Activated T-helper 17 cell treated with anti-CD3 and anti-CD28 coated beads, Interleukin-2, amount 50 U/mL, for 72 hours (primary cell): ENCODE measurements around the gene DACH1. TPM values are rescaled to one million over a fixed set of nuclear protein-coding genes. Genes with fewer than 3 reads are reported as not detected.
A peak's percentile ranks its signal among the peaks of the same experiment; 100 is the strongest.
"Not testable (repeated sequence)": the region's sequence is repeated elsewhere in the genome, so short reads cannot be mapped to it uniquely, and the experiment has no call there.

ENCODE experiments used
- ATAC-seq: fragments of 150-1000 bp; cut with Tn5 transposase; replicated peaks from 2 replicates; pipeline ENCODE4 v1.10.0; 2021; ENCODE audit warnings: mild to moderate bottlenecking, moderate library complexity
- H3K27ac Mint-ChIP-seq: one replicate; pipeline ENCODE4 v1.8.0; 2022; ENCODE audit warnings: mixed read lengths
- H3K27me3 Mint-ChIP-seq: one replicate; pipeline ENCODE4 v1.8.0; 2022; ENCODE audit warnings: mixed read lengths
- H3K36me3 Mint-ChIP-seq: one replicate; pipeline ENCODE4 v1.8.0; 2022; ENCODE audit warnings: low read depth, mild to moderate bottlenecking, mixed read lengths
- H3K4me1 Mint-ChIP-seq: one replicate; pipeline ENCODE4 v1.8.0; 2022; ENCODE audit warnings: mixed read lengths
- H3K4me3 Mint-ChIP-seq: one replicate; pipeline ENCODE4 v1.8.0; 2022; ENCODE audit warnings: mild to moderate bottlenecking, mixed read lengths
- H3K9me3 Mint-ChIP-seq: one replicate; pipeline ENCODE4 v1.8.0; 2022; ENCODE audit warnings: mixed read lengths
- total RNA-seq, 2 donors: library from RNA; stranded (reverse); gene quantifications; one replicate each; pipeline ENCODE4 v1.2.3, GENCODE V29; 2022

The DACH1 gene
- total RNA-seq = not detected

DNA sequence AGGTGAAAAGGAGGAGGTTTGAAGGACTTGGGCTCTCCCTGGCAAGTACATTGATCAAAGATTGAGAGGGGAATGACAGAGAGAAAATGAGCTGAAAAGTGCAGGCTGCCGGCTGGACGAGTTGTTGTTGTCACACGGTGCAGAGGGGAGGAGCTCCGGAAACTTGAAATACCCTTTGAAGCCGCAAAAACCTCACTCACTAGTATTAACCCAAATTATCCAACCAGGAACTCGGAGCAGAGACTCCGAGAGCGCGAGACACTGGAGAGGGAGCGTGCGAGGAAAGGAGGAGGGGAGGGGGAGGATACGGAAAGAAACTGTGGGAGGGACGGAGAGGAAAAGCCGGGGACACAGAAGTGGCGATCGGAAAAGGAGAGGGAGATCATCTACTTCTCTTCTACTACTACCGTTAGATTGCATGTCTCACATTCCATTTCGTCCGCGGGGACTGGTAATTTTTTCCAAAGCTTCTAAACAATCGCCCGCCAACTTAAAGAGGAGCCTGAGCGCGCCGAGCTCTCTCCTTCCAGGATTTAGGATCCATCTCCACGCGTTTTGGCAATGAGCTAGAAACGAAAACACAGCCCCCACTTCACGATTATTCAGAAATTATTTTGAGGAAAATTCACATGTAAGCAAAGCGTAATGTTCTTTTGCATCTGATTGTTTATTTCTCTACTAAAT lies at the start of gene DACH1:
Gene DACH1, minus strand, starts transcription at position 74 of the 684 bp plus-strand sequence.
- H3K4me3 Mint-ChIP-seq = peak within 1 kb of the TSS; percentile 5
- peaks cover 40% of the 10 kb centered on the region for H3K27me3 Mint-ChIP-seq
- no peaks in the 10 kb centered on the region for H3K36me3 Mint-ChIP-seq
- H3K27ac Mint-ChIP-seq = no peak within 1 kb of the TSS
- no peak for ATAC-seq
- no peaks in the 10 kb centered on the region for H3K9me3 Mint-ChIP-seq
- H3K4me1 Mint-ChIP-seq = no peaks in the 10 kb centered on the region

DNA sequence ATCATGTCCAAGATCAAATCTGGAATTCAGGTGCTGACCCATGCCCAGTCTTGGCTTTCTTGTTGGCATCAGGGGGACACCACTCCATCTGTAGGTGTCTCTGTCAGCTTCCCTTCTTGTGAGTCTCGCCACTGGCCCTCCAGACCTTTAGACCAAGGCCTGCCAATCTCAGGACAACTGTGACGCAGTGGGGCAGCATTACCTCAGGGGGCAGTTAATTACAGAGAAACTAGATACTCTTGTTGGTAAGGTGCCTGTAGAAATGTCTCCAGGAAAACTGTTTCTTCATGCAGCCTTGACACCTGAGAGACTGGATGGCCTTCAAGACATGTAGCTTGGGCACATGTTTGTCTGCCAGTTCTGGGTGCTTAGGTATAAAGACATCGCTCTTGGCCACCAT lies 46.7 kb upstream of the DACH1 start:
- no peak for ATAC-seq
- no peaks in the 10 kb centered on the region for H3K36me3 Mint-ChIP-seq
- H3K9me3 Mint-ChIP-seq = peaks cover 3% of the 10 kb centered on the region
- no peak overlapping the region for H3K4me3 Mint-ChIP-seq
- no peaks in the 10 kb centered on the region for H3K27me3 Mint-ChIP-seq
- no peaks in the 10 kb centered on the region for H3K4me1 Mint-ChIP-seq
- no peak overlapping the region for H3K27ac Mint-ChIP-seq

DNA sequence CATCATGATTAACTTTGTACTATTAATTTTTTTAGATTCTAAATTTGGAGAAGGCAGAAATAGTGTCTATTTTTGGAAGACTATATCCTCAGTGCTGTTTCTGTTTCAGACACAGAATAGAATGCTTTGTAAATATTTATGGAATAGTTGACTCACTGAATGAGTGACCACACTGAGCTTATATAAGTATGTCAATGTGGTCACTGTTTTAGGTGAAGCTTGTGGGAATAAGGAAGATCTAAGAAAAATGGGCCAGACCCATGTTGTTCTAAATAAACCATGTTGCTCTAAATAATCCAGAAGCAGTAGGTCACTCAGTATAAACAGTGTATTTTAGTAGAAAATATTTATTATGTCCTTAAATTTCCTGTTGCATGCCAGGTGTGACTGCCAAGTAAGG lies 45.5 kb upstream of the DACH1 start:
- no peak overlapping the region for H3K4me3 Mint-ChIP-seq
- H3K27me3 Mint-ChIP-seq = no peaks in the 10 kb centered on the region
- H3K36me3 Mint-ChIP-seq = no peaks in the 10 kb centered on the region
- H3K4me1 Mint-ChIP-seq = no peaks in the 10 kb centered on the region
- no peak for ATAC-seq
- H3K9me3 Mint-ChIP-seq = peaks cover 3% of the 10 kb centered on the region
- H3K27ac Mint-ChIP-seq = no peak overlapping the region

DNA sequence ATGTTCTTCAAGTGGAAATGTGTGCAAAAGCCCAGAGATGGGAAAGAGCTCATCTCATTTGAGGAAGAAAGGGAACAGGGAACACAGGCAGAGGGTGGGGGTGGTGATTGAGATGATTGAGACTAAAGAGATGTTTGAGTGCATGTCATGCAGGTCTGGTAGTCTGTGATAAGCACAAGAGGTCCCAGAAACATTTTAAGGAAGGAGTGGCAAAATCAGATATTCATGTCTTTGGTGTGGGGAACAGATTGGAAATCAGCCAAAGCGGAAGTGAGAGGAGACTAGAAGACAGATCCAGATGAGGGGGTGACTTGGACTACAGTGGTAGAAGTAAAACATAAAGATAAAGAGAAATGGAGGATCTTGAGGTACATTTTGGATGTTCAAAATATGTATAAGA lies 39.4 kb upstream of the DACH1 start:
- H3K4me1 Mint-ChIP-seq = no peaks in the 10 kb centered on the region
- no peaks in the 10 kb centered on the region for H3K27me3 Mint-ChIP-seq

DNA sequence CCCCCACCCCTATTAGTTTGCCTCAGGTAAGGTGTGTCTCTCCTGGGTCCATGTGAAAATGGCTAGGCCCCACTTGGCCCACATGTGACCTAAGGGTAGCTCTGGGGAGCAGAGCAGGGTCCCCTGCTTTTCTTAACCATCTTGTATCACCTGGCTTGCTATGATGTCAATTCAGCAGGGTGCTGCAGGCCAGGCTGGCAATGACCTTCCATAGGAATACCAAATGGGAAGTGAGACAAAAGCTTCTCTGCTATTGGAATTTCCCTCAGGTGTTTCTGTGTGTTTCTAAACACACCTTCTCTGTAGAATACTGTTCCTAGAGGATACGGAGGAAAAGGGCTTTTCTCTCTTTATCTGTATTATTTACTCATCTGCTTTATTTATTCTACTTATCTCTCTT lies 35.7 kb upstream of the DACH1 start:
- H3K36me3 Mint-ChIP-seq = no peaks in the 10 kb centered on the region
- H3K4me3 Mint-ChIP-seq = no peak overlapping the region
- no peak for ATAC-seq

More for the DNA sequence above, 39.4 kb upstream of the DACH1 start:
- no peak for ATAC-seq
- Mint-ChIP-seq H3K9me3 (no peaks in the 10 kb centered on the region), H3K36me3 (no peaks in the 10 kb centered on the region), H3K27ac (no peak overlapping the region), H3K4me3 (no peak overlapping the region)

DNA sequence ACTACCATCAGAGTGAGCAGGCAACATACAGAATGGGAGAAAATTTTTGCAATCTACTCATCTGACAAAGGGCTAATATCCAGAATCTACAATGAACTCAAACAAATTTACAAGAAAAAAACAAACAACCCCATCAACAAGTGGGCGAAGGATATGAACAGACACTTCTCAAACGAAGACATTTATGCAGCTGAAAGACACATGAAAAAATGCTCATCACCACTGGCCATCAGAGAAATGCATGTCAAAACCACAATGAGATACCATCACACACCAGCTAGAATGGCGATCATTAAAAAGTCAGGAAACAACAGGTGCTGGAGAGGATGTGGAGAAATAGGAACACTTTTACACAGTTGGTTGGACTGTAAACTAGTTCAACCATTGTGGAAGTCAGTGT lies 26.5 kb upstream of the DACH1 start:
- H3K27ac Mint-ChIP-seq, H3K4me3 Mint-ChIP-seq, H3K27me3 Mint-ChIP-seq, H3K36me3 Mint-ChIP-seq, ATAC-seq, H3K9me3 Mint-ChIP-seq, H3K4me1 Mint-ChIP-seq: not testable (repeated sequence)

More for the DNA sequence above, 35.7 kb upstream of the DACH1 start:
- Mint-ChIP-seq H3K27me3 (no peaks in the 10 kb centered on the region), H3K4me1 (no peaks in the 10 kb centered on the region), H3K9me3 (no peaks in the 10 kb centered on the region), H3K27ac (no peak overlapping the region)

DNA sequence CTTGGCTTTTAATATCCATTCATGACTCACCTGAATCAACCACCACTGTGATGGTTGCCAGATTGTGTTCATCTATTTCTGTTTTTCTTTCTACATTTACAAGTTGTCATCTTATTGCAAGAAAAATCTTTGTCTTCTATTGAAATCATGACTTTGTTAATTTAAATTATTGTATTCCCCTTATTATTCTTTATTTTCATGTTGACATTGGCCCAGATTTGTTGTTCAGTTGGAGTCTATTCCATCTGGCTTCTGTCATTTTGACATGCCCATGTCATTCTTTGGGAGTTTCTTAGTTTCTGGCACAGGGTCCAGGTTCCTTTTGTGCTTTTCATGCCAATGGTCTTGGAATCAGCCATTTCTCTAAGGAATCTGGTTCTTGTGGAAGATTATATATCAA lies 19.9 kb upstream of the DACH1 start:
- no peak for ATAC-seq
- H3K4me3 Mint-ChIP-seq = no peak overlapping the region
- H3K9me3 Mint-ChIP-seq = peaks cover 4% of the 10 kb centered on the region
- no peaks in the 10 kb centered on the region for H3K36me3 Mint-ChIP-seq
- no peaks in the 10 kb centered on the region for H3K27me3 Mint-ChIP-seq
- no peaks in the 10 kb centered on the region for H3K4me1 Mint-ChIP-seq
- no peak overlapping the region for H3K27ac Mint-ChIP-seq

DNA sequence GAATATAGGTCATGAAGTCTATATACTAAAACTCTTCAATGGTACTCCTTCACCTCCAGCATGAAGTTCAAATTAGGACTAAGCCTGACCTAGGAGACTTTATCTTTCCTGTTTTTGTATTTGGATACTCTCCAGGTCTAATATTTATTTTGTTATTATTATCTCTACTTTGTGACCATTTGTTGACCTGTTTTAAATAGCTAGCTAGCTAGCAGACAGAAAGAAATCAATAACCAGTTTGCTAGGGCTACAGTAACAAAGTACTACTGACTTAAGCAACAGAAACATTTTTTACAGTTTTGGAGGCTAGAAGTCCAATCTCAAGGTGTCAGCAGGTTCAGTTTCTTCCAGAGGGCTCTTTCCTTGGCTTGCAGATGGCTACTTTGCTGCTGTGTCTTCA lies 15.1 kb upstream of the DACH1 start:
- Mint-ChIP-seq H3K4me3 (no peak overlapping the region), H3K27ac (no peak overlapping the region), H3K27me3 (no peaks in the 10 kb centered on the region), H3K9me3 (peaks cover 7% of the 10 kb centered on the region), H3K4me1 (no peaks in the 10 kb centered on the region), H3K36me3 (no peaks in the 10 kb centered on the region)
- ATAC-seq = no peak

DNA sequence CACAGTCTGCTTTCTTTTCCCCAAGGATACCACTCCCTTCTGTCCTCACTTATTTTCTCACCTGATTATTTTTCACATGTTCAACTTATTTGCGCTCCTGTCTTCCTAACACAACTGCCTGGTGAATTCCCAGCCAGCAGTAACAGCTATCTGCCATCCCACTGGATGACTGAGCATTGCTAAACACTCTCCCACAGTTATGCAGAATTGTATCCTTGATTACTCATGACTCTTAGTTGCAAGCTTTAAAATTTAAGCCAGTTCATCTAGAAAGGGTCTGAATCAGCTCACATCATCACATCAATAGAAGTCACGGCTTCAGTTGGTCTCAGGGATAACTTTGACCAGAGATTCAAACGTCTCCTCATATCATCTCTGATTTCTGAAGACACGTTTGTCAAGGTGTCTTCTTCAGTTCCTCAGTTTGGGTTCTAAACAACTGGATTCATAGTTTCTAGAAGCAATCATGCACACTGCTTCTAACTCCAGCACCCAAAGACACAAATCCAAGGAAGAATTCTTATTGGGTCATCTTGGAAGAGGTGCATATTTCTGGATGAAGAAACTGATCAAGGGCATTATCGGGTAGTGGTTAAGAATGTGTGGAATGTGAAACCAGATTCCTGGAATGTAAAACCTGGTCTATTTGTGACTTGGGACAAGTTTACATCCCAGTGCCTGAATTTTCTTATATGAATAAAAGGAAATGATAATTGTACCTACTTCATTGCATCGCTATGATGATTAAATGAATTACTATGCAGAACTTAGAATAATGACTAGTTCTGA lies 13.9 kb upstream of the DACH1 start:
- no peak overlapping the region for H3K27ac Mint-ChIP-seq
- H3K36me3 Mint-ChIP-seq = no peaks in the 10 kb centered on the region
- ATAC-seq = no peak
- peaks cover 8% of the 10 kb centered on the region for H3K9me3 Mint-ChIP-seq
- peaks cover 5% of the 10 kb centered on the region for H3K27me3 Mint-ChIP-seq
- H3K4me1 Mint-ChIP-seq = no peaks in the 10 kb centered on the region
- no peak overlapping the region for H3K4me3 Mint-ChIP-seq

DNA sequence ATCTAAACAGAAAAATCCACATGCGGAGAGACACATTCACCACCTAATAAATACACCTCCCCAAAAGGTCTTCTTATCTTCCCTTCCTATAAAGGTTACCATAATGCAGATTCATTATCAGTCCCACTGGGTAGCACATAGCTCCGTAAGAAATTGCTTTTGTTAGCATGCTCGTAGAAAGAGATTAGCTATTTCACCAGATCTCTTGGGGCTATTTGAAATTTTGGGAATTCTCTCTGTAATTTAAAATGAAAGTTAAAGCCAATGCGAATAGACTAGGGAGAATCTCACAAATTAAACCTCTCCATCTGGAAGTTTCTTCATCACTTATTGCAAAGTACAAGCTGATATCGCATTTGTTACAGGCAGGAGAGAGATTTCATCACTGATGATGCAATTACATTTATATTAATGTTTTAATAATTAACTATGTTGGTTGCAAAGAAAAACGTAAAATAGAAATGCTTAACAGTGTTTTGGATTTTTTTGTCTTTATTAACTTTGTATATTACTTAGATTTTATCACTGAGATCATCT lies 12.9 kb upstream of the DACH1 start:
- H3K27ac Mint-ChIP-seq = no peak overlapping the region

DNA sequence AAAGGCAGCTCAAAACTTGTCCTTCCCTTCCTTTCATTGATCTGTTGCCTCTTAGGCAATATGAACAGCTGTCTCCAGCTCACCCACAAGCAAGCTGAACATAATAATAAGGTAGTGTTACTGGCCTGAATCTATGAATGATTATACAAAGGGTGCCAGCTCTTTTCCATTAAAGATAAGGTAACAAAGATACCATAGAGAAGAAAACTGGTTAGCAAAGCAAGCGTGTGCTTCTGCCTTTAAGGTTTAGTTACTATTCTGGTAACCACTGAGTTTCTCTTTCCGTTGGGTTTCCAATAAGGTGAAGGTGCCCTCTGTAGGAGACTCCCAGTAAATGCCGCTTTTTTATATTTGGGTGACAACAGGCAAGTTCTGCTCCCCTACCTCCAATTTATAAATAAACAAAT lies 12.1 kb upstream of the DACH1 start:
- no peak for ATAC-seq
- no peak overlapping the region for H3K27ac Mint-ChIP-seq

More for the DNA sequence above, 12.9 kb upstream of the DACH1 start:
- no peak for ATAC-seq
- Mint-ChIP-seq H3K4me3 (no peak overlapping the region), H3K36me3 (no peaks in the 10 kb centered on the region), H3K27me3 (peaks cover 5% of the 10 kb centered on the region), H3K9me3 (peaks cover 8% of the 10 kb centered on the region), H3K4me1 (no peaks in the 10 kb centered on the region)

DNA sequence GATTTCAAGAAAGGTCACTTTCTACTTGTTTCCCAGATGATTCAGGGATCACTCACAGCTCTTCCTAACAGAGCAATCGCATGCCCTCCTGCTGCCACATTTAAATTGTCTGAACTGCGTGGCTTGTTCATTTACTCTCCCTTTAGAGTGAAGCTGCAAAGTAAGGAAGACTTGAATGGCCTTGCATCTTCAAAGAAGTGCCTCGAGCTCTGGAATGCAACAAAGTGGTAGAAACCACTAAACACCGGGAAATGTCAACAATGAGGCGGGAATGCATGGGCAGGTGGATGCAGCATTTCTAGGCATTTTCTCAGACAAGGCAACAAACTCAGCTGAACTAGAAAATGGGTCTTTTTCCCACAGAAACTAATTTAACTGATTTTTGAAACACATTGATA lies 10.3 kb upstream of the DACH1 start:
- no peak overlapping the region for H3K4me3 Mint-ChIP-seq
- H3K36me3 Mint-ChIP-seq = no peaks in the 10 kb centered on the region
- H3K4me1 Mint-ChIP-seq = no peaks in the 10 kb centered on the region
- peaks cover 5% of the 10 kb centered on the region for H3K27me3 Mint-ChIP-seq
- peaks cover 4% of the 10 kb centered on the region for H3K9me3 Mint-ChIP-seq
- no peak for ATAC-seq
- no peak overlapping the region for H3K27ac Mint-ChIP-seq

More for the DNA sequence above, 12.1 kb upstream of the DACH1 start:
- H3K9me3 Mint-ChIP-seq = peaks cover 4% of the 10 kb centered on the region
- H3K4me1 Mint-ChIP-seq = no peaks in the 10 kb centered on the region
- no peak overlapping the region for H3K4me3 Mint-ChIP-seq
- no peaks in the 10 kb centered on the region for H3K36me3 Mint-ChIP-seq
- peaks cover 5% of the 10 kb centered on the region for H3K27me3 Mint-ChIP-seq

DNA sequence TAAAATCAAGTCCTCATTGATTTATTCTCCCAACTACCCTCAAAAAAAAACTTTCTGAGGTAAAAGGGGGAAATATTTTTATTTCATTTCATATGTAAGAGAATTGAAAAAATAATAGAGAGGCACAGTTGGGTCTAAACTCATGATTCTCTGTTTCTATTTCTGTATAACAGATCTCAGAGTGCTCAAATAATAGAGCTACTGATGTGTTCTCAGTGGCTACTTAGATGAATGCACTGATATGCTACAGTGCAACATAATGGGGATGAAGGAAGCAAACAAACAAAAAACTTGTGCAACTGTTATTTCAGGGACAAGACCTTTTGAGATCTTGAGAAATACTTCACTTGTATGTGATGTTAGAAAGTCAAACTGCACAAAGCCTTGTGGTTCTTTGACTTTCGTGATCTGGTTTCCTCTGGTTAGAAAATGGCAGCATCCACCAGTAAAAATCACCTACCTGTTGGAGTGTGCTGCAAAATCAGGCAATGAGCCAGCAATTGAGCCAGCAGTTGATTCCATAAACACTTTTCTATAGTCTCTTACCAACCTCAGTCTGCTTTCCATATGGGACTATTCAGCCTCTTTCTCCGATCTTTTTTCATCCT lies 9.7 kb upstream of the DACH1 start:
- Mint-ChIP-seq H3K4me1 (no peaks in the 10 kb centered on the region), H3K36me3 (no peaks in the 10 kb centered on the region), H3K27ac (no peak overlapping the region), H3K27me3 (peaks cover 5% of the 10 kb centered on the region), H3K4me3 (no peak overlapping the region), H3K9me3 (peaks cover 4% of the 10 kb centered on the region)
- ATAC-seq = no peak

DNA sequence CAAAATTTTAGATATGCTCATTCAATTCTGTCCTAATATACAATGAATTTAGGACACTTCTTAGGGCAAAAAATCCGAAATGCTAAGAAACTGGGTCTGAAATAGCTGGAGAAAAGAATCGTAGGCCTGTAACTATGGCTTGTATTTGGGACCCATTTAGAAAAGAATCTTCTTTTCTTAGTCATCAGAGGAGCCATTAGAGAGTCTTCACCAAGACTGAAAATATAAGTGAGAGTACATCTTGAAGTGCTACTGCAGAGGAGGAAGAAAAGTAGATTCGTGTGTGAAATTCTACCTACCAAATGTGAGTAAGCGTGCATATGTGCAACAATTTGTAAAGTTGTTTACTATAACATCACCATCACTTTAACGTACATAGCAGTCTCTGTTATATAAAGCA lies 8.8 kb upstream of the DACH1 start:
- Mint-ChIP-seq H3K4me3 (no peak overlapping the region), H3K27ac (no peak overlapping the region), H3K36me3 (no peaks in the 10 kb centered on the region), H3K4me1 (no peaks in the 10 kb centered on the region), H3K27me3 (peaks cover 5% of the 10 kb centered on the region), H3K9me3 (peaks cover 4% of the 10 kb centered on the region)
- no peak for ATAC-seq

DNA sequence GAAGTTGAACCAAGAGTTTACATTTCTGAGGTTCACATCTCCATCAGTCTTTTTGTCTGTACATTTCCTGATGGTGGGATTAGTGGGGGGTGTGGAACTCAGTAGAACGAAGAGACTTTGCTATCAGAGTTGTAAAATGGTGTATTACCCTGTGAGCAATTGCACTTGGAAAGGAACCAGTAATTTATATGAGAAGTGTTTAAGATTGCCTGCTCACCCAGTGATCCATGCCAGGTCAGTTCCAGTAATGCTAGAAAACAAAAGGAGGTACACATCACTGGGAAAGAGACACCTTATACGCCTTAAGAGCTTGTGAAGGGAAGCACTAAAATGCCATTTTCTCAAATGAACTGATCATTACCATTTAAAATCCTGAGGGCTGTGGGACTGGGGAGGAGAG lies 7.5 kb upstream of the DACH1 start:
- Mint-ChIP-seq H3K4me1 (no peaks in the 10 kb centered on the region), H3K27me3 (peaks cover 10% of the 10 kb centered on the region), H3K36me3 (no peaks in the 10 kb centered on the region), H3K9me3 (peaks cover 4% of the 10 kb centered on the region), H3K4me3 (no peak overlapping the region), H3K27ac (no peak overlapping the region)
- no peak for ATAC-seq
